Mucosa of descending colon (tissue), 3 donors: ENCODE results near the gene CDK12. TPM values are rescaled to one million over a fixed set of nuclear protein-coding genes. Genes with fewer than 3 reads are reported as not detected.

Experiments used
- ATAC-seq: fragments of 200-7000 bp; cut with Tn5 transposase; one replicate; pipeline ENCODE4 v1.9.1; 2020; ENCODE audit warnings: mild to moderate bottlenecking, moderate library complexity
- DNase-seq, 3 donors: peaks; one replicate each; pipeline ENCODE4 v3.0.0-alpha.2; 2020
- H3K36me3 ChIP-seq: fragments of 200-600 bp; one replicate; pipeline ENCODE4 v1.8.0; 2021; ENCODE audit warnings: low read depth, mild to moderate bottlenecking
- H3K4me1 ChIP-seq: fragments of 200-600 bp; one replicate; pipeline ENCODE4 v1.8.0; 2021; ENCODE audit warnings: low read depth, mild to moderate bottlenecking
- H3K4me3 ChIP-seq: fragments of 200-600 bp; one replicate; pipeline ENCODE4 v1.8.0; 2021; ENCODE audit warnings: mild to moderate bottlenecking
- H3K9me3 ChIP-seq: fragments of 200-600 bp; one replicate; pipeline ENCODE4 v1.8.0; 2021; ENCODE audit warnings: mild to moderate bottlenecking
- intact Hi-C, 2 donors: fragments of 100-400 bp; cut with DNase I in 1 of 2; cut with micrococcal nuclease in 1 of 2; formaldehyde crosslinking; loops; one replicate each; pipeline versions ENCODE4 v1.11.0 to v1.11.1; 2022; cut with DNase I, micrococcal nuclease
- total RNA-seq, 3 donors: library from RNA; stranded (reverse); fragmentation: NEBNext Ultra II Directional in 2 of 3; extraction: Animal tissue kit (Norgen Biotek cat#: 25700) in 2 of 3; gene quantifications; one replicate each; pipeline versions ENCODE4 v1.2.1 to v1.2.4, GENCODE V29; 2021 to 2023
- TF ChIP-seq, protein P1 (sequence below): fragments of 200-600 bp; IDR thresholded peaks from one replicate; pipeline ENCODE4 v1.8.0; 2022; ENCODE audit warnings: antibody characterized with exemption, mild to moderate bottlenecking
- donor health status: DM: no; HTN: no; CAD: no; lungs with moderate emphysema.
- donor health status: DM: no; HTN: no; CAD: no.
- donor health status: DM: no; HTN: yes; CAD: no.

CDK12 gene
- total RNA-seq, 3 donors from 2014 or later = 49.3 to 59.7 (median 58.4) TPM

DNA sequence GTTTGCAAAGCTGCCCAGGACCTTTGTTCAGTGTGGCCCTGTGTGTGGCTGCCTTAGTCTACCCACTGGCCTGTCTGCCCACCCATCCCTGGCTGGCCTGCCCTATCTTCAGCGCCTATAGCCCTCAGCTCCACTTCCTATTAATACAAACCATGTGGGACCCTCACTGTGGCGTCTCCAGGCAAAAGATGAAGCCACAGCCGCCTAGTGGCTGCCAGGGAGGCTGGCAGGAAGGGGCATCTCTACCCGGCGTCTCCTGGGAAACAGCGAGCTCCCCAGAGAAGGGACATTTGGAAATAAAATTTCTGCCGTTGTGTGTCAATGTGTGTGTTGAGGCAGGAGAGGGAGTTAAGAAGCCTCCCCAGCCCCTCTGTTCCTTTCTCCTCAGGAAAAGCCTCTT lies 114.9 kb downstream of the CDK12 start:
- H3K4me1 ChIP-seq = peaks cover 6% of the 10 kb centered on the region
- no peak overlapping the region for H3K4me3 ChIP-seq
- no peak for ATAC-seq
- H3K9me3 ChIP-seq = no peaks in the 10 kb centered on the region
- TF ChIP-seq, protein P1, sequence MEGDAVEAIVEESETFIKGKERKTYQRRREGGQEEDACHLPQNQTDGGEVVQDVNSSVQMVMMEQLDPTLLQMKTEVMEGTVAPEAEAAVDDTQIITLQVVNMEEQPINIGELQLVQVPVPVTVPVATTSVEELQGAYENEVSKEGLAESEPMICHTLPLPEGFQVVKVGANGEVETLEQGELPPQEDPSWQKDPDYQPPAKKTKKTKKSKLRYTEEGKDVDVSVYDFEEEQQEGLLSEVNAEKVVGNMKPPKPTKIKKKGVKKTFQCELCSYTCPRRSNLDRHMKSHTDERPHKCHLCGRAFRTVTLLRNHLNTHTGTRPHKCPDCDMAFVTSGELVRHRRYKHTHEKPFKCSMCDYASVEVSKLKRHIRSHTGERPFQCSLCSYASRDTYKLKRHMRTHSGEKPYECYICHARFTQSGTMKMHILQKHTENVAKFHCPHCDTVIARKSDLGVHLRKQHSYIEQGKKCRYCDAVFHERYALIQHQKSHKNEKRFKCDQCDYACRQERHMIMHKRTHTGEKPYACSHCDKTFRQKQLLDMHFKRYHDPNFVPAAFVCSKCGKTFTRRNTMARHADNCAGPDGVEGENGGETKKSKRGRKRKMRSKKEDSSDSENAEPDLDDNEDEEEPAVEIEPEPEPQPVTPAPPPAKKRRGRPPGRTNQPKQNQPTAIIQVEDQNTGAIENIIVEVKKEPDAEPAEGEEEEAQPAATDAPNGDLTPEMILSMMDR = no peak
- intact Hi-C loops = no loop called here
- DNase-seq = no peak
- H3K36me3 ChIP-seq = no peaks in the 10 kb centered on the region

DNA sequence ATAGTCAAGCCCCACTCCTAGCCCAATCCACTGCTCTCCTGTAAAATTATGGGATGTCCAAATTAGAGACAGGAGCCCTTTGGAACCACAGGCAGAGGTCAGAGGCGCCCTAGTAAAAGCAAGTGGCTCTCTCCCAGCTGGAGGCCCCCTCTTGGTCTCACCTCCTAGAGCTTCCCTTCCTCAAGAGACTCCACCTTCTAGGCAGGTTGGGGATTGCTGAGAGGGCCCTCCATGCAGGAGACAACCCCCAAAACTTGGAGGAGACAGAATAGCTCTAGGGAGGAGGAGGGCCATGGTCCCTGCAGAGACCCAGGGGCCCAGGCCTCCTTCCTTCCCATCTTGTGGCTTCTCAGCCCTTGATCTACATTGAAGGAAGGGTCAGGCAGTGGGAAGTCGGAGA lies 117.0 kb downstream of the CDK12 start:
- no peak for ATAC-seq
- Histone ChIP-seq H3K9me3 (no peaks in the 10 kb centered on the region), H3K4me1 (peaks cover 1% of the 10 kb centered on the region), H3K4me3 (no peak overlapping the region), H3K36me3 (no peaks in the 10 kb centered on the region)
- TF ChIP-seq, protein P1 = no peak
- DNase-seq = no peak
- intact Hi-C loops = no loop called here

DNA sequence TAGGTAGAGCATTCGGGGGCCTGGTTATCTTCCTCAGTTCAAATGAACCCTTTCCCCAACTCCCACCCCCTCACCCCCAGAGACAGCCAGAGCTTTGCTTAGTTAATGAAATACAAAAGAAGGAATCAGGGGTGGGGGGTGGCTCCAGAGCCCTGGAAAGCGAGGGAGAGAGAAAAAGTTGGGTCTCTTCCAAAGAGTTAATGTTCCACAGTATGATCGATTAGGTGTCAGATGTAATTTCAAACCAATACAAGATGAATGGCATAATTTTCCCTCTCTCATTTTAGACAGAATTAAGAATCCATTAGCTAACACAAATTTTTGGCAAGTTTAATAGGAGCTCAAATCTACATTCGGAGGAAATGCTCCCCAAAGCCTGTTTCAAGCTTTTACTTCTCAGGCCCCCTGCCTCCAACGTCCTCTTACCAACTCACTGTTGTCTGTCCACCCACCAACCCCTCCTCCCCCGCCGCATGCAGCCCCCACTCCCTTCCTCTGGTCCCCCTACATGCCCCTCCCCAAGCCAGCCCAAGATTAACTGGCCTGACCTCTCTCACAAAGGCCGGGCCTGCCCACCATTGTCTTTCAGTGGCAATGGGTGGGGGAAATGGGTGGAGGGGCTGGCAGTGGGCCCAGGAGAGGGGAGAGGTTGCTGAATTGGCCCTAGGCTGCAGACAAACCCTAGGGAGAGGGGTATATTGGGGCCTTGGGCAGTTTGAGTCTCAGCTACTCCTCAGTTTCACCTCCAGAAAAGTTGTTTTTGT lies 118.2 kb downstream of the CDK12 start:
- no peaks in the 10 kb centered on the region for H3K36me3 ChIP-seq
- intact Hi-C loops = no loop called here
- no peaks in the 10 kb centered on the region for H3K9me3 ChIP-seq
- no peaks in the 10 kb centered on the region for H3K4me1 ChIP-seq
- TF ChIP-seq, protein P1 = no peak
- no peak overlapping the region for H3K4me3 ChIP-seq
- DNase-seq = no peak
- no peak for ATAC-seq

DNA sequence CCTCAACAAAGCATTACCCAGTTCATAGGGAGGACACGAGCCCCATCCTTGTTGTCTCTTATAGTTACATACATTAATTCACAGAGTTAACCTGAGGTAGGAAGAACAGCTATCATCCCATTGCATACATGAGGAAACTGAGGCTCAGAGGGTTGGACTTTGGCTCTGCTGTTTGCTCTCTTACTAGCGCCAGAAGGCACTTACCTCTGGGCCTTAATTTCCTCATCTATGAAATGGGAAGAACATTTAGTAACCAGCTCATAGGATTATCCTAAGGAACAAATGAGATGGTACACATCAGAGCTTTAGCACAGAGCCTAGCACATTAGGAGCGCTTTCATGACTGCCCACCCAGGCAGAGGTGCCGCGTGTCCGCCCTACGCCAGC lies 118.8 kb downstream of the CDK12 start:
- no peak for DNase-seq
- no peak for ATAC-seq
- H3K4me1 ChIP-seq = no peaks in the 10 kb centered on the region
- intact Hi-C loops = no loop called here
- TF ChIP-seq, protein P1 = no peak
- no peak overlapping the region for H3K4me3 ChIP-seq
- no peaks in the 10 kb centered on the region for H3K36me3 ChIP-seq
- no peaks in the 10 kb centered on the region for H3K9me3 ChIP-seq

DNA sequence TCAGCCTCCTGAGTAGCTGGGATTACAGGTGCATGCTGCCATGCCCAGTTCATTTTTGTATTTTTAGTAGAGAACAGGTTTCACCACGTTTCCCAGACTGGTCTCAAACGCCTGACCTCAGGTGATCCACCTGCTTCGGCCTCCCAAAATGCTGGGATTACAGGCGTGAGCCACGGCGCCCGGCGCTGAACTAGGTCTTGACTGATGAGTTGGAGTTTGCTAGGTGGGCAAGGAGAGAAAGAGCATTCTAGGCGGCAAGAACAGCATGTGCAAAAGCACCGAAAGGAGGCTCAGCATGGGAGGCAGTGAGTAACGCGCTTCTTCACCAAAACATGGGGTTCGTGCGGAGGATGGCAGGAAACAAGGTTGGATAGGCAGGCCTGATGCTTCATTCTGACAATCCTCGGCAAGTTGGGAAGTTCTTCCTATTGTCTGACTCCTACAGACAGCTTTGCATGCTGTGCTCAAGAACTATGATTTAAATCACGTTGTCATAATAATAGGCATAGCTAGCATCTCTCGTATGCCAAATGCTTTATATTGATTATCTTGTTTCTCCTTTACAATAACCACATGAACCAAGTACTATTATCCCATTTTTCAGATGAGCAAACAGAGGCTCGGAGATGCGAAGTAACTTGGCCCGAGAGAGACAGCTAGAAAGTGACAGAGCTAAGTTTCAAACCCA lies 119.9 kb downstream of the CDK12 start:
- no peak for DNase-seq
- no peak overlapping the region for H3K4me3 ChIP-seq
- TF ChIP-seq, protein P1 = no peak
- no peaks in the 10 kb centered on the region for H3K4me1 ChIP-seq
- H3K9me3 ChIP-seq = no peaks in the 10 kb centered on the region
- intact Hi-C loops = no loop called here
- H3K36me3 ChIP-seq = no peaks in the 10 kb centered on the region
- no peak for ATAC-seq
